Ishikawa (cell line): ENCODE measurements around the gene MTUS2.

Source experiments
- CREB1 ChIP-seq: IDR thresholded peaks from 2 replicates; pipeline ENCODE4 v1.6.1; 2012; ENCODE audit warnings: low read depth
- REST ChIP-seq: IDR thresholded peaks from 2 replicates; pipeline ENCODE4 v1.6.1; 2012; ENCODE audit warnings: low read depth, mild to moderate bottlenecking
- YY1 ChIP-seq: IDR thresholded peaks from 2 replicates; pipeline ENCODE4 v1.6.1; 2012; ENCODE audit warnings: low read depth

GRCh38 chr13:29505950-29506349 is 685.8 kb downstream of the MTUS2 start:
- no peak for TF ChIP-seq CREB1
- TF ChIP-seq YY1: no peak
- TF ChIP-seq REST: no peak
